ENCODE measurements around the gene SAMD9.
"Not testable (repeated sequence)": the region's sequence is repeated elsewhere in the genome, so short reads cannot be mapped to it uniquely, and the experiment has no call there.

Gene SAMD9

GRCh38 chr7:93117852-93118530, at the start of gene SAMD9:
SAMD9 (minus strand) TSS chr7:93117979; CDS start chr7:93106097, 11,882 bp downstream.
- DNase-seq = peak; percentile 79

GRCh38 chr7:93165447-93165846, 47.7 kb upstream of the SAMD9 start:
- DNase-seq = no peak

- no peak for DNase-seq
Observed at GRCh38 chr7:93164766-93165165, 47.0 kb upstream of the SAMD9 start.

GRCh38 chr7:93161181-93161762, 43.5 kb upstream of the SAMD9 start:
- no peak for DNase-seq

- DNase-seq = no peak
Observed at GRCh38 chr7:93160410-93160809, 42.6 kb upstream of the SAMD9 start.

- DNase-seq = no peak
Observed at GRCh38 chr7:93159490-93159889, 41.7 kb upstream of the SAMD9 start.

GRCh38 chr7:93156884-93157283, 39.1 kb upstream of the SAMD9 start:
- DNase-seq = no peak

GRCh38 chr7:93150200-93150835, 32.5 kb upstream of the SAMD9 start:
- DNase-seq = no peak

- DNase-seq = no peak
Observed at GRCh38 chr7:93148727-93149126, 30.9 kb upstream of the SAMD9 start.

GRCh38 chr7:93148144-93148543, 30.4 kb upstream of the SAMD9 start, which contains the start of gene SAMD9L:
SAMD9L (minus strand) TSS chr7:93148385; CDS start chr7:93135971, 12,414 bp downstream.
- no peak for DNase-seq

- peak; percentile 76 for DNase-seq
Observed at GRCh38 chr7:93147363-93147762, 29.6 kb upstream of the SAMD9 start.

GRCh38 chr7:93146472-93147141, 28.8 kb upstream of the SAMD9 start:
- DNase-seq = no peak

GRCh38 chr7:93146036-93146435, 28.3 kb upstream of the SAMD9 start:
- no peak for DNase-seq

- DNase-seq = no peak
Observed at GRCh38 chr7:93145354-93145753, 27.6 kb upstream of the SAMD9 start.

- DNase-seq = no peak
Observed at GRCh38 chr7:93142127-93142526, 24.3 kb upstream of the SAMD9 start.

- no peak for DNase-seq
Observed at GRCh38 chr7:93140582-93141191, 22.9 kb upstream of the SAMD9 start.

- no peak for DNase-seq
Observed at GRCh38 chr7:93138576-93138975, 20.8 kb upstream of the SAMD9 start.

GRCh38 chr7:93133005-93133404, 15.2 kb upstream of the SAMD9 start:
- no peak for DNase-seq

- no peak for DNase-seq
Observed at GRCh38 chr7:93132216-93132615, 14.4 kb upstream of the SAMD9 start.

GRCh38 chr7:93126954-93127353, 9.2 kb upstream of the SAMD9 start:
- DNase-seq = not testable (repeated sequence)

GRCh38 chr7:93123532-93123931, 5.8 kb upstream of the SAMD9 start:
- DNase-seq = not testable (repeated sequence)

- no peak for DNase-seq
Observed at GRCh38 chr7:93120592-93121549, 3.1 kb upstream of the SAMD9 start.

Measured in activated effector memory CD4-positive, alpha-beta T cell treated with anti-CD3 and anti-CD28 coated beads, Interleukin-2, amount 50 U/mL, for 16 hours (primary cell).